Mucosa of descending colon (tissue), 3 donors: ENCODE results near the gene SUN2. TPM values are rescaled to one million over a fixed set of nuclear protein-coding genes. Genes with fewer than 3 reads are reported as not detected.

Experiments
- ATAC-seq: fragments of 200-7000 bp; cut with Tn5 transposase; one replicate; pipeline ENCODE4 v1.9.1; 2020; ENCODE audit warnings: mild to moderate bottlenecking, moderate library complexity
- DNase-seq, 3 donors: peaks; one replicate each; pipeline ENCODE4 v3.0.0-alpha.2; 2020
- H3K36me3 ChIP-seq: fragments of 200-600 bp; one replicate; pipeline ENCODE4 v1.8.0; 2021; ENCODE audit warnings: low read depth, mild to moderate bottlenecking
- H3K4me1 ChIP-seq: fragments of 200-600 bp; one replicate; pipeline ENCODE4 v1.8.0; 2021; ENCODE audit warnings: low read depth, mild to moderate bottlenecking
- H3K4me3 ChIP-seq: fragments of 200-600 bp; one replicate; pipeline ENCODE4 v1.8.0; 2021; ENCODE audit warnings: mild to moderate bottlenecking
- H3K9me3 ChIP-seq: fragments of 200-600 bp; one replicate; pipeline ENCODE4 v1.8.0; 2021; ENCODE audit warnings: mild to moderate bottlenecking
- intact Hi-C, 2 donors: fragments of 100-400 bp; cut with DNase I in 1 of 2; cut with micrococcal nuclease in 1 of 2; formaldehyde crosslinking; loops; one replicate each; pipeline versions ENCODE4 v1.11.0 to v1.11.1; 2022; cut with DNase I, micrococcal nuclease
- total RNA-seq, 3 donors: library from RNA; stranded (reverse); fragmentation: NEBNext Ultra II Directional in 2 of 3; extraction: Animal tissue kit (Norgen Biotek cat#: 25700) in 2 of 3; gene quantifications; one replicate each; pipeline versions ENCODE4 v1.2.1 to v1.2.4, GENCODE V29; 2021 to 2023
- TF ChIP-seq, protein P1 (sequence below): fragments of 200-600 bp; IDR thresholded peaks from one replicate; pipeline ENCODE4 v1.8.0; 2022; ENCODE audit warnings: antibody characterized with exemption, mild to moderate bottlenecking
- donor health status: DM: no; HTN: no; CAD: no; lungs with moderate emphysema.
- donor health status: DM: no; HTN: no; CAD: no.
- donor health status: DM: no; HTN: yes; CAD: no.

SUN2 gene
- total RNA-seq, 3 donors from 2014 or later, result 130 to 235 (median 181) TPM

GRCh38 chr22:38784035-38784434 lies 28.2 kb upstream of the SUN2 start:
- no peak for ATAC-seq
- DNase-seq, result no peak
- no peak overlapping the region for H3K4me3 ChIP-seq
- intact Hi-C loops, result no loop called here
- H3K36me3 ChIP-seq, result no peaks in the 10 kb centered on the region
- H3K9me3 ChIP-seq, result no peaks in the 10 kb centered on the region
- TF ChIP-seq, protein P1, sequence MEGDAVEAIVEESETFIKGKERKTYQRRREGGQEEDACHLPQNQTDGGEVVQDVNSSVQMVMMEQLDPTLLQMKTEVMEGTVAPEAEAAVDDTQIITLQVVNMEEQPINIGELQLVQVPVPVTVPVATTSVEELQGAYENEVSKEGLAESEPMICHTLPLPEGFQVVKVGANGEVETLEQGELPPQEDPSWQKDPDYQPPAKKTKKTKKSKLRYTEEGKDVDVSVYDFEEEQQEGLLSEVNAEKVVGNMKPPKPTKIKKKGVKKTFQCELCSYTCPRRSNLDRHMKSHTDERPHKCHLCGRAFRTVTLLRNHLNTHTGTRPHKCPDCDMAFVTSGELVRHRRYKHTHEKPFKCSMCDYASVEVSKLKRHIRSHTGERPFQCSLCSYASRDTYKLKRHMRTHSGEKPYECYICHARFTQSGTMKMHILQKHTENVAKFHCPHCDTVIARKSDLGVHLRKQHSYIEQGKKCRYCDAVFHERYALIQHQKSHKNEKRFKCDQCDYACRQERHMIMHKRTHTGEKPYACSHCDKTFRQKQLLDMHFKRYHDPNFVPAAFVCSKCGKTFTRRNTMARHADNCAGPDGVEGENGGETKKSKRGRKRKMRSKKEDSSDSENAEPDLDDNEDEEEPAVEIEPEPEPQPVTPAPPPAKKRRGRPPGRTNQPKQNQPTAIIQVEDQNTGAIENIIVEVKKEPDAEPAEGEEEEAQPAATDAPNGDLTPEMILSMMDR, result no peak
- no peaks in the 10 kb centered on the region for H3K4me1 ChIP-seq

- DNase-seq (no peak), ATAC-seq (no peak)
- no peaks in the 10 kb centered on the region for H3K4me1 ChIP-seq
- TF ChIP-seq, protein P1, result no peak
- no peaks in the 10 kb centered on the region for H3K36me3 ChIP-seq
- no peak overlapping the region for H3K4me3 ChIP-seq
- H3K9me3 ChIP-seq, result no peaks in the 10 kb centered on the region
- intact Hi-C loops, result no loop called here
Observed at GRCh38 chr22:38783095-38783615, 27.4 kb upstream of the SUN2 start.

DNA sequence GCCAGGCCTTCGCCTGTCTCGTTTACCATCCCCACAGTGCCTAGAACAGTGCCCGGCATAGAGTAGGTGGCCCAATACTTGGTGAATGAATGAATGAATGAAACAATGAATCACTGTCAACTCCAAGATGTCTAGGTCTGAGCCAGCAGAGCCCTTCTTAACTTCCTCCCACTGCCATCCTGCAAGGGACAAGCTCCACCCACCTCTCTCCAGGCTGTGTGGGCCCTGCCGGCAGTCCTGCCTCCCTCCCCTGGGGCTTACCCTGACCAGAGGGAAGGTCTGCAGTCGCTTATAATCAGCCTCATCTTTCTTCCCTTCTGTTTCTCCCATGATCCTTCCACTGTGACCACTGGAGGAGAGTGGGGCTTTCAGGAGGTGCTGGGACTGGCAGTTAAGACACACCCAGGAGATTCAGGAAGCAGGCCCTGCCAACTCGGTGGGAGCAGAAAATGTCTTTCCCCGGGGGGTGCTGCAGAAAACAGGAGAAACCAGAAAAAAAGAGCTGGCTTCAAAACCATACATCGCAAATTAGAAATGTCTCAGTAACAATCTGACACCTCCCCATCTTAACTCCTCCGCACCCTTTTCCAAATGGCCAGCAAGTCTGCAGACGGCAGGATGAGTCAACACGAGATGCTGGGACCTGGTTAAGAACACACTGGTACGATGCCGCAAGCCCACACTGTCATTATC lies 26.8 kb upstream of the SUN2 start:
- no peak overlapping the region for H3K4me3 ChIP-seq
- DNase-seq, result no peak
- H3K9me3 ChIP-seq, result no peaks in the 10 kb centered on the region
- H3K4me1 ChIP-seq, result no peaks in the 10 kb centered on the region
- intact Hi-C loops, result no loop called here
- TF ChIP-seq, protein P1, result no peak
- ATAC-seq, result peak; percentile 16
- H3K36me3 ChIP-seq, result no peaks in the 10 kb centered on the region

GRCh38 chr22:38781033-38781432 lies 25.2 kb upstream of the SUN2 start:
- Histone ChIP-seq H3K4me3 (no peak overlapping the region), H3K36me3 (no peaks in the 10 kb centered on the region), H3K9me3 (no peaks in the 10 kb centered on the region), H3K4me1 (no peaks in the 10 kb centered on the region)
- TF ChIP-seq, protein P1, result no peak
- DNase-seq, result no peak
- no peak for ATAC-seq
- intact Hi-C loops, result no loop called here

DNA sequence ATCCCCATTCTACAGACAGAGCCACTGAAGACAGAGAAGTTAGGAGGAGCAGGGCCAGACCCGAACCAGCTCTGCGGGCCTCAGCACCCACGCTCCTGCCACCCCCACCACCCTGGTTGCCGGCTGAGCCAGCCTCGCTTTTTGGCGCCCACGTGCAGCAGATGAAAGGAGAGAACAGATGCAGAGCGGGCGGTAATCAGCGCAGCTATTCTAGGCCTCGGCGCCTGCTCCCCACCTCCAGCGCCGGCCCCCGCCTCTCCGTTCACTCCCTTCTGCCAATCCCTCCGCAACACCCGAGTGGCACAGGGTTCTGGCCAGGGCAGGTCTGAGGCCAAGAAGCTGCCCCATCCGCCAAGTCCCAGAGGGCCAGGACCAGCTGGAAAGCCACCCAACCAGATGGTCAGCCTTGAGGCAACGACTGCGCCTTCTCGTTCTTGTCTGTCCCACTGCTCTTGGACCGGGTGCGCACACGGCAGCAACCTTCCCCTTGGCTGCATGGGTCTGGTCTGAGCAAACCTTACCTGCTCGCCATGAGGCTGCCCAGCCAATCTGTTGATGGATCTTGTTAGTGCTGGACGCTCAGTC lies 21.4 kb upstream of the SUN2 start:
- DNase-seq, result no peak
- intact Hi-C loops, result no loop called here
- Histone ChIP-seq H3K4me3 (no peak overlapping the region), H3K9me3 (no peaks in the 10 kb centered on the region), H3K36me3 (no peaks in the 10 kb centered on the region), H3K4me1 (no peaks in the 10 kb centered on the region)
- TF ChIP-seq, protein P1, result no peak
- ATAC-seq, result no peak
